Caco-2 (cell line): ENCODE data around the gene ADGRV1. TPM values are rescaled to one million over a fixed set of nuclear protein-coding genes. Genes with fewer than 3 reads are reported as not detected.
"Not testable (repeated sequence)": the region's sequence is repeated elsewhere in the genome, so short reads cannot be mapped to it uniquely, and the experiment has no call there.

ENCODE experiments used
- BruUV-seq: library from RNA; stranded (reverse); fragments of 400-500 nt; replicated peaks from 2 replicates; lab custom pipeline; 2021; lab: Mats Ljungman, UMichigan
- CTCF ChIA-PET: fragments of 300-600 bp; sonication (Branson Sonifier 250); formaldehyde crosslinking; loops from one replicate; lab custom pipeline; 2022; ENCODE audit warnings: antibody characterized with exemption; lab: Charles Lee
- POLR2A ChIA-PET: fragments of 300-600 bp; sonication (Branson Sonifier 250); formaldehyde crosslinking; loops from one replicate; lab custom pipeline; 2022; ENCODE audit warnings: antibody characterized with exemption; lab: Charles Lee
- DNase-seq, 2 experiments: peaks; one replicate each; pipeline versions ENCODE4 v3.0.0 to v3.0.0-alpha.2; 2020 to 2022
- H3K27me3 ChIP-seq: replicated peaks from 2 replicates; pipeline ENCODE4 v1.6.0; 2011; ENCODE audit warnings: low read length; ENCODE audit not compliant: control insufficient read depth, insufficient read depth
- H3K36me3 ChIP-seq: 2 replicates; pipeline ENCODE4 v1.5.1; 2011; ENCODE audit warnings: low read length; ENCODE audit not compliant: control insufficient read depth, insufficient read depth
- H3K4me1 ChIP-seq: fragments of 250-450 bp; sonication (Bioruptor Pico); 2 replicates; pipeline ENCODE4 v1.5.1; 2020; ENCODE audit warnings: mild to moderate bottlenecking
- H3K4me3 ChIP-seq: 2 replicates; pipeline ENCODE4 v1.5.1; 2011; ENCODE audit warnings: low read depth, mild to moderate bottlenecking, control low read depth, low read length
- H3K9me3 ChIP-seq: fragments of 250-450 bp; sonication (Bioruptor Pico); 2 replicates; pipeline ENCODE4 v1.5.1; 2020; ENCODE audit warnings: mild to moderate bottlenecking, moderate library complexity
- H3K27ac Mint-ChIP-seq: one replicate; pipeline ENCODE4 v1.8.0; 2022; ENCODE audit warnings: mixed read lengths; ENCODE audit not compliant: unreplicated experiment
- H3K27me3 Mint-ChIP-seq: one replicate; pipeline ENCODE4 v1.8.0; 2022; ENCODE audit warnings: mixed read lengths; ENCODE audit not compliant: insufficient read depth, unreplicated experiment
- H3K36me3 Mint-ChIP-seq: one replicate; pipeline ENCODE4 v1.8.0; 2022; ENCODE audit warnings: mild to moderate bottlenecking, mixed read lengths; ENCODE audit not compliant: insufficient read depth, unreplicated experiment
- H3K4me1 Mint-ChIP-seq: one replicate; pipeline ENCODE4 v1.8.0; 2022; ENCODE audit warnings: low read depth, mixed read lengths; ENCODE audit not compliant: unreplicated experiment
- H3K4me3 Mint-ChIP-seq: one replicate; pipeline ENCODE4 v1.8.0; 2022; ENCODE audit warnings: mild to moderate bottlenecking, moderate library complexity, mixed read lengths; ENCODE audit not compliant: unreplicated experiment
- H3K9me3 Mint-ChIP-seq: one replicate; pipeline ENCODE4 v1.8.0; 2022; ENCODE audit warnings: mixed read lengths; ENCODE audit not compliant: unreplicated experiment
- CTCF ChIP-seq, 2 experiments: fragments of 200-600 bp in 1 of 2; IDR thresholded peaks; 1 replicate in 1 of 2; 2 replicates in 1 of 2; pipeline versions ENCODE4 v1.5.1 to v1.8.0; 2011 to 2022; ENCODE audit warnings: antibody characterized with exemption in 1 of 2, control low read depth in 1 of 2, inconsistent platforms in 1 of 2, low read depth in 1 of 2, low read length in 1 of 2, mild to moderate bottlenecking in 1 of 2, moderate library complexity in 1 of 2; ENCODE audit not compliant: insufficient read depth in 1 of 2, severe bottlenecking in 1 of 2, unreplicated experiment in 1 of 2
- intact Hi-C: fragments of 100-400 bp; cut with micrococcal nuclease; formaldehyde crosslinking; loops from one replicate; pipeline ENCODE4 v1.10.0; 2022; ENCODE audit not compliant: unreplicated experiment
- total RNA-seq: library from RNA; stranded (reverse); gene quantifications from 2 replicates; pipeline ENCODE4 v1.2.3, GENCODE V29; 2022

The ADGRV1 gene
- total RNA-seq, 1 experiment from 2014 or later = 23.2 TPM

- H3K9me3 Mint-ChIP-seq = peaks cover 18% of the 10 kb centered on the region
These were observed 209.1 kb downstream of the ADGRV1 start for GRCh38 chr5:90767710-90768109.

GRCh38 chr5:90770006-90770541 is 211.5 kb downstream of the ADGRV1 start:
- H3K27ac Mint-ChIP-seq, H3K4me1 Mint-ChIP-seq: not testable (repeated sequence)

More at GRCh38 chr5:90767710-90768109, 209.1 kb downstream of the ADGRV1 start:
- no peak for DNase-seq
- H3K4me1 Mint-ChIP-seq = no peaks in the 10 kb centered on the region
- H3K27me3 ChIP-seq = no peaks in the 10 kb centered on the region
- BruUV-seq = no TSS peak
- H3K27me3 Mint-ChIP-seq = no peaks in the 10 kb centered on the region
- CTCF ChIA-PET = no interaction called here
- H3K9me3 ChIP-seq = no peaks in the 10 kb centered on the region
- POLR2A ChIA-PET = no interaction called here
- no peak overlapping the region for H3K4me3 Mint-ChIP-seq
- no peak overlapping the region for H3K4me3 ChIP-seq
- intact Hi-C loops = no loop called here
- no peaks in the 10 kb centered on the region for H3K4me1 ChIP-seq
- no peaks in the 10 kb centered on the region for H3K36me3 ChIP-seq
- H3K27ac Mint-ChIP-seq = no peak overlapping the region
- TF ChIP-seq CTCF (IDR thresholded peaks at IDR 0.05; ENCODE audit: insufficient read depth in 1 of 2, low read depth in 1 of 2, low read length in 1 of 2, severe bottlenecking in 1 of 2, unreplicated experiment in 1 of 2) = no peak
- no peaks in the 10 kb centered on the region for H3K36me3 Mint-ChIP-seq

GRCh38 chr5:90777959-90778358 is 219.4 kb downstream of the ADGRV1 start:
- Mint-ChIP-seq H3K27ac (no peak overlapping the region), H3K36me3 (no peaks in the 10 kb centered on the region), H3K9me3 (no peaks in the 10 kb centered on the region), H3K4me1 (no peaks in the 10 kb centered on the region), H3K4me3 (no peak overlapping the region), H3K27me3 (no peaks in the 10 kb centered on the region)
- ChIA-PET CTCF (no interaction called here), POLR2A (no interaction called here)
- intact Hi-C loops = no loop called here
- Histone ChIP-seq H3K27me3 (no peaks in the 10 kb centered on the region), H3K4me3 (no peak overlapping the region), H3K4me1 (no peaks in the 10 kb centered on the region), H3K9me3 (no peaks in the 10 kb centered on the region), H3K36me3 (no peaks in the 10 kb centered on the region; the same call in 1 of the 2 replicates)
- DNase-seq = no peak
- no peak for TF ChIP-seq CTCF (IDR thresholded peaks at IDR 0.05; ENCODE audit: insufficient read depth in 1 of 2, low read depth in 1 of 2, low read length in 1 of 2, severe bottlenecking in 1 of 2, unreplicated experiment in 1 of 2)
- BruUV-seq = no TSS peak

More at GRCh38 chr5:90770006-90770541, 211.5 kb downstream of the ADGRV1 start:
- intact Hi-C loops, H3K36me3 ChIP-seq, BruUV-seq, CTCF ChIA-PET, POLR2A ChIA-PET, H3K4me3 ChIP-seq, H3K9me3 ChIP-seq, H3K27me3 Mint-ChIP-seq, DNase-seq, H3K4me1 ChIP-seq, H3K36me3 Mint-ChIP-seq, H3K27me3 ChIP-seq, H3K4me3 Mint-ChIP-seq: not testable (repeated sequence)
- H3K9me3 Mint-ChIP-seq = peaks cover 18% of the 10 kb centered on the region
